Measurements from ENCODE around the gene C1GALT1.

DNA sequence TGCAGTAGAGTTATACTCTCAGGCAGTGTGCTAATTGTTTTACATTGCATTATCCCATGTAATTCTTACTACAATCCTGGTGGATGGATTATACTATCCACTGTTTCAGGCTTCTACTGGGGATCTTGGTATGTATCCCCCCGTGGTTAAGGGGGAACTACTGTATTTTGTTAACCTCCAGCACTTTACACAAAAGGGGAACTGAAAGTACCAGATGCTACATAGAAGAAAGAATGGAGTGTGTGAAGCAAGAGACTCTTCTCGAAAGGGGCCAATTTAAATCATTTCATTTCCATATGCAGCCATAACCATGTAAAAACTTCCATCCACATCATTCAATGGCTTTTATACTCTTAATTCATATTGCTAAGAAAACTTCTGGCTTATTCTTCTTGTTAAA, 69.4 kb downstream of the C1GALT1 start:
- TF ChIP-seq POLR2AphosphoS5 (IDR thresholded peaks at IDR 0.05; ENCODE audit: low read depth, low read length), result no peak
- TF ChIP-seq, protein P1, sequence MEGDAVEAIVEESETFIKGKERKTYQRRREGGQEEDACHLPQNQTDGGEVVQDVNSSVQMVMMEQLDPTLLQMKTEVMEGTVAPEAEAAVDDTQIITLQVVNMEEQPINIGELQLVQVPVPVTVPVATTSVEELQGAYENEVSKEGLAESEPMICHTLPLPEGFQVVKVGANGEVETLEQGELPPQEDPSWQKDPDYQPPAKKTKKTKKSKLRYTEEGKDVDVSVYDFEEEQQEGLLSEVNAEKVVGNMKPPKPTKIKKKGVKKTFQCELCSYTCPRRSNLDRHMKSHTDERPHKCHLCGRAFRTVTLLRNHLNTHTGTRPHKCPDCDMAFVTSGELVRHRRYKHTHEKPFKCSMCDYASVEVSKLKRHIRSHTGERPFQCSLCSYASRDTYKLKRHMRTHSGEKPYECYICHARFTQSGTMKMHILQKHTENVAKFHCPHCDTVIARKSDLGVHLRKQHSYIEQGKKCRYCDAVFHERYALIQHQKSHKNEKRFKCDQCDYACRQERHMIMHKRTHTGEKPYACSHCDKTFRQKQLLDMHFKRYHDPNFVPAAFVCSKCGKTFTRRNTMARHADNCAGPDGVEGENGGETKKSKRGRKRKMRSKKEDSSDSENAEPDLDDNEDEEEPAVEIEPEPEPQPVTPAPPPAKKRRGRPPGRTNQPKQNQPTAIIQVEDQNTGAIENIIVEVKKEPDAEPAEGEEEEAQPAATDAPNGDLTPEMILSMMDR (IDR thresholded peaks at IDR 0.05), result no peak
- TF ChIP-seq, protein P2, sequence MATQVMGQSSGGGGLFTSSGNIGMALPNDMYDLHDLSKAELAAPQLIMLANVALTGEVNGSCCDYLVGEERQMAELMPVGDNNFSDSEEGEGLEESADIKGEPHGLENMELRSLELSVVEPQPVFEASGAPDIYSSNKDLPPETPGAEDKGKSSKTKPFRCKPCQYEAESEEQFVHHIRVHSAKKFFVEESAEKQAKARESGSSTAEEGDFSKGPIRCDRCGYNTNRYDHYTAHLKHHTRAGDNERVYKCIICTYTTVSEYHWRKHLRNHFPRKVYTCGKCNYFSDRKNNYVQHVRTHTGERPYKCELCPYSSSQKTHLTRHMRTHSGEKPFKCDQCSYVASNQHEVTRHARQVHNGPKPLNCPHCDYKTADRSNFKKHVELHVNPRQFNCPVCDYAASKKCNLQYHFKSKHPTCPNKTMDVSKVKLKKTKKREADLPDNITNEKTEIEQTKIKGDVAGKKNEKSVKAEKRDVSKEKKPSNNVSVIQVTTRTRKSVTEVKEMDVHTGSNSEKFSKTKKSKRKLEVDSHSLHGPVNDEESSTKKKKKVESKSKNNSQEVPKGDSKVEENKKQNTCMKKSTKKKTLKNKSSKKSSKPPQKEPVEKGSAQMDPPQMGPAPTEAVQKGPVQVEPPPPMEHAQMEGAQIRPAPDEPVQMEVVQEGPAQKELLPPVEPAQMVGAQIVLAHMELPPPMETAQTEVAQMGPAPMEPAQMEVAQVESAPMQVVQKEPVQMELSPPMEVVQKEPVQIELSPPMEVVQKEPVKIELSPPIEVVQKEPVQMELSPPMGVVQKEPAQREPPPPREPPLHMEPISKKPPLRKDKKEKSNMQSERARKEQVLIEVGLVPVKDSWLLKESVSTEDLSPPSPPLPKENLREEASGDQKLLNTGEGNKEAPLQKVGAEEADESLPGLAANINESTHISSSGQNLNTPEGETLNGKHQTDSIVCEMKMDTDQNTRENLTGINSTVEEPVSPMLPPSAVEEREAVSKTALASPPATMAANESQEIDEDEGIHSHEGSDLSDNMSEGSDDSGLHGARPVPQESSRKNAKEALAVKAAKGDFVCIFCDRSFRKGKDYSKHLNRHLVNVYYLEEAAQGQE (IDR thresholded peaks at IDR 0.05; ENCODE audit: insufficient read depth in 1 of 2, low read depth in 2 of 2, low read length in 1 of 2), result no peak
- TF ChIP-seq TCF7L2 (IDR thresholded peaks at IDR 0.05; ENCODE audit: low read depth, low read length), result no peak
- TF ChIP-seq SIN3A (IDR thresholded peaks at IDR 0.05; ENCODE audit: borderline replicate concordance, insufficient read depth, low read depth, low read length), result no peak
